Activated naive CD8-positive, alpha-beta T cell treated with anti-CD3 and anti-CD28 coated beads, Interleukin-2, amount 10 ng/mL, durations not matched to agents 7 days and 5 days (primary cell): Measurements from ENCODE around the gene PCBP4. TPM values are rescaled to one million over a fixed set of nuclear protein-coding genes. Genes with fewer than 3 reads are reported as not detected.

Source experiments
- ATAC-seq: fragments of 150-1000 bp; cut with Tn5 transposase; one replicate; pipeline ENCODE4 v1.10.0; 2021; ENCODE audit warnings: low read depth, moderate library complexity
- POLR2A ChIA-PET: fragments of 350-600 bp; sonication (Branson Sonifier 250); formaldehyde crosslinking; loops from one replicate; lab custom pipeline; 2021; ENCODE audit warnings: antibody characterized with exemption; lab: Charles Lee
- DNase-seq: peaks from one replicate; pipeline ENCODE4 v3.0.0; 2021
- H3K27ac Mint-ChIP-seq: one replicate; pipeline ENCODE4 v1.8.0; 2022; ENCODE audit warnings: mild to moderate bottlenecking, mixed read lengths
- H3K27me3 Mint-ChIP-seq: one replicate; pipeline ENCODE4 v1.8.0; 2022; ENCODE audit warnings: mild to moderate bottlenecking, moderate library complexity, mixed read lengths
- H3K36me3 Mint-ChIP-seq: one replicate; pipeline ENCODE4 v1.8.0; 2021; ENCODE audit warnings: mild to moderate bottlenecking, mixed read lengths
- H3K4me1 Mint-ChIP-seq: one replicate; pipeline ENCODE4 v1.8.0; 2021; ENCODE audit warnings: mixed read lengths
- H3K4me3 Mint-ChIP-seq: one replicate; pipeline ENCODE4 v1.8.0; 2022; ENCODE audit warnings: mild to moderate bottlenecking, moderate library complexity, mixed read lengths
- H3K9me3 Mint-ChIP-seq: one replicate; pipeline ENCODE4 v1.8.0; 2021; ENCODE audit warnings: mixed read lengths
- total RNA-seq, 2 experiments: library from RNA; stranded (reverse); gene quantifications; one replicate each; pipeline ENCODE4 v1.2.3, GENCODE V29; 2021

Gene PCBP4
- 10 to 100 TPM; 17.8 to 18.2 TPM for total RNA-seq

DNA sequence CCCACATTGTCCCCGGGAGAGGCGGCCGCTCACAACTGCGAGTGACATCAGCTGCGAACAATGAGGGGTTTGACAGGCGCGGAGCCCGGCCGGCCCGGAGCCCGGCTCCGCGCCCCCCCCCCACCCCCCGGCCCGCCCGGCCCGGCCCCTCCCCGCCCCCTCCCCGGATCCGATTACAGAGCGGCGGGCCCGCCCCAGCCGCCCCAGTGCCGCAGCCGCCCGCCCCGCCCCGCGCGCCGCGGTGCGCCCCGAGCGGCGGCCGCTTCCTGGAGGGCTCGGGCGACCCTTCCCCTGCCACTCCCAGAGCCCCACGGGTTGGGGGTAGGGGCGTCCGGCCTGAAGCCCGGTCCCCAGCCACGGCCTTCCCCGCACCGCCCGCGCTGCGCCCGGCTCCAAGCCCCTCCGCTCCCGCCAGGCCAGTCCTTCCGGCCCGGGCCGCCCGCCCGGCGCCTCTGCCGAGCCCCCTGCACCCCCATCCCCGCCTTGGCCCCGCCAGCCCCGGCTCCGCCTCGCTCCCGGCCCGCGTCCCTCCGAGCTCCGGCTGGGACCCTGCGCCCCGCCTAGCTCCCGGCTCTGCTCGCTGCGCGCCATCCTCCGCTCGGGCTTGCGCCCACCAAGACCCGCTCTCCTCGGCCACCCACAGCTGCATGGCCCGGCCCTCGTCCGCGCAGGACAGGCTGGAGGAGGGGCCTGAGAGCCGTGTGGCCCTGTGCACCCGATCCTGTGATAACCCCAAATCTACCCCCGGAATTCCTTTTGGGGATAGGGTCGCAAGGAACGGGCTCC is at the start of gene PCBP4:
TSS of gene PCBP4 (minus strand) at position 71 of the 786 bp plus-strand sequence. CDS start 6,214 bp downstream, outside the sequence.
- Mint-ChIP-seq H3K36me3 (no peaks in the 10 kb centered on the region), H3K4me3 (peak within 1 kb of the TSS; percentile 86), H3K27ac (peak within 1 kb of the TSS; percentile 67), H3K9me3 (no peaks in the 10 kb centered on the region), H3K4me1 (peaks cover 9% of the 10 kb centered on the region), H3K27me3 (peaks cover 4% of the 10 kb centered on the region)
- ATAC-seq (peak; percentile 66), DNase-seq (peak; percentile 67)
- POLR2A ChIA-PET = interaction anchor here (1.5 to 2.8 kb wide), 3 partner anchors 11 to 26 kb away, joined by 4 to 15 read pairs (median 13); partner anchors contain the start of genes ACY1, PARP3 and RRP9

DNA sequence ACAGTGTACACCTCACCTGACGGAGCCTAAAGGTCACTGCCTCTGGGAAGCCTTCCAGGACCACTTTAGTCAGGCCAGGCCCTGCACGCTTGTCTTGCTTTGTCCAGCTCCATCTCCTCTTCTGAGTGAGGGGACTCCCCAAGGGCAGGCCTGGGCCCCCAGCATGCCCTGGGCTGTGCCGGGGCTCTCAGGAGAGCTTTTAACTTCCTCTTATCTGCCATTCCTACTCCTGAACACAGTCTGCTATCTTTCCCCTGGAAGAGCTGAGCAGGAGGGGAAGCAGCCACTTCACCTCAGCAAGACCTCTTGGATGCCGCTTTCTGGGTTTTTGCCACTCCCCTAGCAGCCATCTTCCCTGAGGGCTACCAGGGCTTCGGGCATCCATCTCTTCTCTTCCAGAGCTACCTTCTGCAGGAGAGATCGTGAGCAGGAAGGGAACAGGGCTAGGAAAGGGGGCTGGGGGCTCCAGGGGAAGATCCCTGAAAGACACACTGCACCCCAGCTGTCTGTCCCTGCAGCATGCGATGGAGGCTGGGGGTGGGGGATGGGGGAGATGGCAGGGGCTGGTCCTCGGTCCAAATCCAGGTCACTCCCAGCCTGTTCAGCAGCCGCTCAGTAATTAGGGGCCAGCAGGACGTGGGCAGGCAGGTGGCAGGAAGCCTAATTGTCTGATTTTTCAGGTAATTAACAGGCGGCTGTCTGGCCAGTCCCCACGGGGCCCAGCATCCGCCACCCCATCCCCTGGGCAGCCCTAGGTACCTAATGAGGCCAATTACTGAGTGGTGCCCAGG is 48.4 kb upstream of the PCBP4 start:
- POLR2A ChIA-PET = no interaction called here
- Mint-ChIP-seq H3K27me3 (no peaks in the 10 kb centered on the region), H3K9me3 (no peaks in the 10 kb centered on the region), H3K4me3 (no peak overlapping the region), H3K4me1 (peaks cover 4% of the 10 kb centered on the region), H3K36me3 (no peaks in the 10 kb centered on the region), H3K27ac (no peak overlapping the region)
- DNase-seq (no peak), ATAC-seq (no peak)

DNA sequence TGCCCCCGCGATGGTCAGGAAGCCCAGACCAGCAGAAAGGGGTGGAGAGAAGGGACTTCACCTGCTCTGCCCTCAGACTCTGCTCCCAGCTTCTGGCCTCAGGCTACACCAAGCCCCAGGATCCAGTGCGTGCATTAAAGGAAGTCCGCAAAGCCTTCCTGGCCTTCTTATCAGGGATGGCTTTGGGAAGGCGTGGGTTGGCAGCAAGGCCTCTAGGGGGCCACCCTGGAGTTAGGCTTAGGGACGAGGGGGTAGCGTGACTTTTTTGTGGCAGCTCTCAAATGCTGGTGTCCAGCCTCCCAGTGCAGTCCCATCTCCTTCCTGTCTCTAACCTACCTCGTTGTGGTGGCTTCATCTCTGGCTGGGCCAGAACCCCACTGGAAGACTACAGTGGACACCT is 47.4 kb upstream of the PCBP4 start:
- POLR2A ChIA-PET = interaction anchor here (0.6 kb wide), 1 partner anchor 140 kb away, joined by 3 read pairs; no protein-coding TSS in a partner anchor
- H3K36me3 Mint-ChIP-seq = no peaks in the 10 kb centered on the region
- no peaks in the 10 kb centered on the region for H3K27me3 Mint-ChIP-seq
- peaks cover 4% of the 10 kb centered on the region for H3K4me1 Mint-ChIP-seq
- DNase-seq (no peak), ATAC-seq (no peak)
- no peaks in the 10 kb centered on the region for H3K9me3 Mint-ChIP-seq
- H3K27ac Mint-ChIP-seq = no peak overlapping the region
- H3K4me3 Mint-ChIP-seq = no peak overlapping the region

DNA sequence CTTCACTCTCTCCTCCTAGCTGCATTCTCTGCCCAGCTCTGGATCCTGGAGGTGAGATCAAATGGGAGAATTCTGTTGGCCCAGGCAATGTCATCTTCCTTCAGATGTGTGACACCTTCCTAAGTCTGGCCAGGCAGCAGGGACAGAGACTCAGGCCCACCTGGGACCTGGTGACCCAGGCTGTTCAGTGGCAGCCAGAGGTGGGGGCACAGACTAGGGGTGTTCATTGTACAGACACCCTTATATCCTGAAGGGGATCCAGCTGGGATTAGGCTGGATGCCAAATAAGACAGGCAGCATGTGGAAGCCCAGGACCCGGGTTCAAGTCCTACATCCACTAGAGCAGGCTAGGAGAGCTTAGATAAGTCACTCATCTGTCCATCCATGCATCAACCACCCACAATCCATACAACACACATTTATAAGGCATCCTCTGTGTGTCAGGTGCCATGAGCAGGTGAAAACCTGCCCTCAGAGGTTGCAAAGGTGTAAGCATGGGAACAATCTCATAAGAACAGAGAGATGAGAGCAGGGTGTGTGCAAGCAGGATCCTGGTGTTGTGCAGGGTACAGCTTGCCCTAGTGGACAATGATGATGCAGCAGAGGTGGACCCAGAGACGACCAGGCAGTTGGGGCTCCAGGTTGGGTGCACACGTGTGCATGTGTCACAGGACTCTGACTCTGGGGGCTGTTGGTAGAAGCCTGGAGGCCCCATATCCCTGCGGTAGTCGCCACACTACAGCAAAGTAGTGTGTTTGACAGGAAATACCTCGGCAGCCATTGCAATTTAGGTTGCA is 46.7 kb upstream of the PCBP4 start:
- Mint-ChIP-seq H3K36me3 (no peaks in the 10 kb centered on the region), H3K4me1 (peaks cover 4% of the 10 kb centered on the region), H3K9me3 (no peaks in the 10 kb centered on the region), H3K27me3 (no peaks in the 10 kb centered on the region), H3K27ac (no peak overlapping the region), H3K4me3 (no peak overlapping the region)
- POLR2A ChIA-PET = no interaction called here
- DNase-seq (no peak), ATAC-seq (no peak)

DNA sequence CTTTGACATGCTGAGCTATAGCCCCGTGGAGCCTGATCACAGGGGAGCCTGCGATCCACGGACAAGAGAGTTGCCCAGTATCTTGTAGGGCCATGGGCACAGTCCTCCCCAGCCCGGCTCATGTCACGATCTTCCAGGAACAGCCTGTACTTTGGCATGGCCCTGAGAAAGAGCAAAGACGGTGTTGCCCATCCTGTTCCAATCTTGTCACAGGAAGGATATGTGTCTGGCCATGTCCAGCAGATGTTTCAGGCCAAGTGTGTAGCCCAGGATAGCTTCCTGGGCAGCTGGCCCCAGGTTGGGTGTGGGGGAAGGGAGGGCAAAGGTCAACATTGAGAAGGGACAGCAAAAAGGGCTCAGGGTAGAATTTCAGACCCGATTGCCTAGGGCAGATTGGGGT is 45.4 kb upstream of the PCBP4 start:
- DNase-seq = no peak
- no peak overlapping the region for H3K4me3 Mint-ChIP-seq
- POLR2A ChIA-PET = interaction anchor here (0.7 kb wide), 1 partner anchor 44 kb away, joined by 4 read pairs; the partner anchor contains the start of gene DUSP7
- no peaks in the 10 kb centered on the region for H3K9me3 Mint-ChIP-seq
- no peak overlapping the region for H3K27ac Mint-ChIP-seq
- no peaks in the 10 kb centered on the region for H3K27me3 Mint-ChIP-seq
- ATAC-seq = no peak
- H3K4me1 Mint-ChIP-seq = peaks cover 4% of the 10 kb centered on the region
- no peaks in the 10 kb centered on the region for H3K36me3 Mint-ChIP-seq

DNA sequence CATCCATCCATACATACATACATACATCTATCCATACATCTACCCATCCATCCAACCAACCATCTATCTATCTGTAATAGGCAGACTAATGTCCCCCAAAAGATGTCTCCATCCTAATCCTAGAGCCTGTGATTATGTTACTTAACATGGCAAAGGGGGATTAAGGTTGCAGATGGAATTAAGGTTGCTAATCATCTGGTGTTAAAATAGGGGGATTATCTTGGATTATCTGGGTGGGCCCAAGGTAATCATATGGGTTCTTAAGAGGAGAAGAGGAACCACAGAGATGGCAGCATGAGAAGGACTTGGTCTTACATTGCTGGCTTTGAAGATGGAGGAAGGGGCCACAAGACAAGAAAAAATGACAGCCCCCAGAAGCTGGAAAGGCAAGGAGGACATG is 43.2 kb upstream of the PCBP4 start:
- POLR2A ChIA-PET = interaction anchor here (0.8 kb wide), 1 partner anchor 44 kb away, joined by 3 read pairs; no protein-coding TSS in a partner anchor
- Mint-ChIP-seq H3K4me1 (peaks cover 8% of the 10 kb centered on the region), H3K36me3 (no peaks in the 10 kb centered on the region), H3K9me3 (no peaks in the 10 kb centered on the region), H3K27ac (peak overlapping the region; percentile 1), H3K27me3 (no peaks in the 10 kb centered on the region), H3K4me3 (no peak overlapping the region)
- ATAC-seq = no peak
- DNase-seq = no peak

DNA sequence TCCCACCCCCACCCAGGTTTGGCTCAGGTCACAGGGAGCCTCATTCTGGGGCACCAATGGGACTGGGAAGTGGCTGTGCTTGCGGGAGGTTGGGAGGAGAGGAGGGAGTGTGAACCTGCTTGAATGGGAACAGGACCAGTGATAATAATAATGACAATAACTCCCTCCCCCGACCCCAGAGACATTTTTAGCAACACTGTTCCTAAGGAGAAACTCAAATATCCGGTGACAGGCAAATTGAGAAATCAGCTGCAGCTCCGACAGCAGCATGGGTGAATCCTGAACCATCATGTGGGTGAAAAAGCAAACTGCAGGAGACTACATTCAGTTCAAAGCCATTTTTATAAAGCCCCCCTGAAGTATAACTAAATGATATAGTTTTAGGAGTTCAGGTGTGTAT is 40.0 kb upstream of the PCBP4 start:
- H3K4me3 Mint-ChIP-seq = no peak overlapping the region
- H3K27ac Mint-ChIP-seq = no peak overlapping the region
- ATAC-seq = no peak
- no peaks in the 10 kb centered on the region for H3K9me3 Mint-ChIP-seq
- no peaks in the 10 kb centered on the region for H3K36me3 Mint-ChIP-seq
- peaks cover 2% of the 10 kb centered on the region for H3K27me3 Mint-ChIP-seq
- POLR2A ChIA-PET = interaction anchor here (0.6 kb wide), 1 partner anchor 194 kb away, joined by 4 read pairs; no protein-coding TSS in a partner anchor
- peaks cover 4% of the 10 kb centered on the region for H3K4me1 Mint-ChIP-seq
- no peak for DNase-seq

DNA sequence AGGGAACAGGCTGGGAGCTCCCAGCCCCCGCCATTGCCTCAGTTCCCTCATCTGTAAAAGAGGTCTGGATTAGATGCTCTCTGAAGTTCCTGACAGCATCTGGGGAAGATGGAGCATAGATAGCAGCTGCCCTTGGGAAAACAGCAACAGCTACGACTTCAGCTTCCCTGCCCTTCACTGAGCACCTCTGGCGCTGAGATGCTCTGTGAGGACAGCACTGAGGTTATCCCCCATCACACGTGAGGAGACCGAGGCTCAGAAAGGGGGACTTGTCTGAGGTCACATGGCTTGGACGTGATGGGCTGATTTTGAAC is 39.5 kb upstream of the PCBP4 start:
- ATAC-seq = no peak
- no peaks in the 10 kb centered on the region for H3K9me3 Mint-ChIP-seq

DNA sequence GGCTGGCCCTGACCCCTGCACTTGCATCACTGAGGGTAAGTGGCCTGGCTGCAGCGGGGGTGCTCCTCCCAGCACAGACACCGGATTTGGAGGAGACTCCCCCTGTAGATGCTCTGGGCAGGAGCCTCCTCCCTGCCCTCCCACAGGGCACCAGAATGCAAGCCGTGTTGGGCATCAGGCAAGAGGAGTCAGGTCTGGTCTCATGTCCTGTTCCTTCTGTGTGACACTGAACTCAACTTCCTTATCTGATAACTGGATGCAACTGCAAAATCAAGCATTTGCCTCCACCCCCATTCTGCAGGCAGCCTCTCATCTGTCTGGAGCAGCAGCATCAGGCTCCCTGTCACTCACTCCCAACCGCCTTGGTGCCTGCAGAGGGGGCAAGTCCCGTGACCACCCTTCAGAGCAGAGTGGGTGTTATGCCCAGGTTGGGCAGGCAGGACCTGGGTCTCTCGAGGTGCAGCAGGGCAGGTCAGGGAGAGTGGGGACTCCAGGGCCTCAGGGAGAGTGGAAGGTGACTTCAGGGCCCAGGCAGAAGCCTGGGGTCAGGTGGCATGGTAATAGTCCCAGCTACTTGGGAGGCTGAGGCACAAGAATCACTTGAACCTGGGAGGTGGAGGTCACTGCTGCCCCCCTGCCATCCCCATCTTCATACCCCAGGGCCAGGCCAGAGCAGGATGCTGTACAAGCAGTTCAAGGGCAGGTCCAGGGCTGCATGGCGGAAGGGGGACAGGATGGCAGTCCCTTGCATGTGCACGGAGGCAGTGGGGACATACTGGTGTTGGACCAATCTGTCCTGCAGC is 39.0 kb upstream of the PCBP4 start:
- no peak overlapping the region for H3K27ac Mint-ChIP-seq
- POLR2A ChIA-PET = interaction anchor here (0.6 kb wide), 1 partner anchor 57 kb away, joined by 5 read pairs; no protein-coding TSS in a partner anchor

More for the DNA sequence above, 39.5 kb upstream of the PCBP4 start:
- Mint-ChIP-seq H3K36me3 (no peaks in the 10 kb centered on the region), H3K27me3 (peaks cover 2% of the 10 kb centered on the region), H3K27ac (no peak overlapping the region), H3K4me3 (no peak overlapping the region), H3K4me1 (peaks cover 6% of the 10 kb centered on the region)
- no peak for DNase-seq
- POLR2A ChIA-PET = no interaction called here

DNA sequence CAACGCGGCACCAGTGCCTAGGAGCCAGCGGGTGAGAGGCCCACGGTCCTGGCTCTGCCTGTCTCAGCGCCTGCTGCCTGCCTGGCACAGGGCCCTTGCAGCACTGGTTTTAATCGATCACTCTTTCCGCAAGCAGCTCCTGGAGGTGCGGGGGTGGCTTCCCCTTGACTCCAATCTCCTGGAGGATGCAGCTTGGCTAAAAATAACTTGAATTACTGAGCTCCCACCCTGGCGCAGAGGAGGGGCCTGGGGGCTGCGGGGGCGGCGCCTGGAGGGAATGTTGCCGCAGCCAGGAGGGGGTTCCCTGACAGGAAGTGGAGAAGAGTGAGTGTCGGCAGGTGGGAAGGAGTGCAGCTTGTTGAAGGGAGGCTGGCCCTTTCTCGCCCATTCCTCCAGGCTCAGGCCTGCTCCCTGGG is 38.3 kb upstream of the PCBP4 start:
- Mint-ChIP-seq H3K36me3 (no peaks in the 10 kb centered on the region), H3K27ac (no peak overlapping the region), H3K4me3 (no peak overlapping the region), H3K27me3 (peaks cover 2% of the 10 kb centered on the region), H3K4me1 (peaks cover 11% of the 10 kb centered on the region), H3K9me3 (no peaks in the 10 kb centered on the region)
- no peak for ATAC-seq
- POLR2A ChIA-PET = interaction anchor here (0.6 kb wide), 1 partner anchor 56 kb away, joined by 5 read pairs; no protein-coding TSS in a partner anchor
- DNase-seq = no peak

More for the DNA sequence above, 39.0 kb upstream of the PCBP4 start:
- DNase-seq (no peak), ATAC-seq (no peak)
- Mint-ChIP-seq H3K27me3 (peaks cover 2% of the 10 kb centered on the region), H3K9me3 (no peaks in the 10 kb centered on the region), H3K4me1 (peaks cover 11% of the 10 kb centered on the region), H3K4me3 (no peak overlapping the region), H3K36me3 (no peaks in the 10 kb centered on the region)

DNA sequence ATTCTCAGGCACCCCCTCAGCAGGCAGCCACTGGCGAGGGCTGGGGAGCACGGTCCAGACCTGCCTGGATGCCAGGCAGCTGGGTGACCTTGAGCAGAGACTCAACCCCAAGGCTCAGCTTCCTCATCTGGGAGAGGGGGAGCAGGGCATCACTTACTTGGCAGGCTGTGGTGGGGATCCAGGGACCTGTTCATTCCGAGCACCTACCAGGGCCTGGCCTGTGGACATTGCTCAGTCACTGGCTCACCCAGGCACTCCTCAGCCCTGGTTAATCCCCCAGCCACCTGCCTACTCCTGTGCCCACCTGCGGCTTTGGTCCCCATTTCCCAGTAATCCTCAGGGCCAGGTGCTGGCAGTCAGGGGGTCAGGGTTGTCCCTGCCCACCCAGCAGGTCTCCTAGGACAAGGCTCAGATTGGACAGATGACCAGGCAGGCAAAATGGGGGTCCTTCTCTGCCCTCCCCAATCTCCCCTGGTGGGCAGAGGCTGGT is 37.7 kb upstream of the PCBP4 start:
- H3K9me3 Mint-ChIP-seq = no peaks in the 10 kb centered on the region
- no peak overlapping the region for H3K4me3 Mint-ChIP-seq
- ATAC-seq (no peak), DNase-seq (no peak)
- POLR2A ChIA-PET = interaction anchor here (0.6 kb wide), 1 partner anchor 21 kb away, joined by 3 read pairs; no protein-coding TSS in a partner anchor
- no peaks in the 10 kb centered on the region for H3K36me3 Mint-ChIP-seq
- H3K4me1 Mint-ChIP-seq = peaks cover 11% of the 10 kb centered on the region
- no peak overlapping the region for H3K27ac Mint-ChIP-seq
- H3K27me3 Mint-ChIP-seq = peaks cover 2% of the 10 kb centered on the region

DNA sequence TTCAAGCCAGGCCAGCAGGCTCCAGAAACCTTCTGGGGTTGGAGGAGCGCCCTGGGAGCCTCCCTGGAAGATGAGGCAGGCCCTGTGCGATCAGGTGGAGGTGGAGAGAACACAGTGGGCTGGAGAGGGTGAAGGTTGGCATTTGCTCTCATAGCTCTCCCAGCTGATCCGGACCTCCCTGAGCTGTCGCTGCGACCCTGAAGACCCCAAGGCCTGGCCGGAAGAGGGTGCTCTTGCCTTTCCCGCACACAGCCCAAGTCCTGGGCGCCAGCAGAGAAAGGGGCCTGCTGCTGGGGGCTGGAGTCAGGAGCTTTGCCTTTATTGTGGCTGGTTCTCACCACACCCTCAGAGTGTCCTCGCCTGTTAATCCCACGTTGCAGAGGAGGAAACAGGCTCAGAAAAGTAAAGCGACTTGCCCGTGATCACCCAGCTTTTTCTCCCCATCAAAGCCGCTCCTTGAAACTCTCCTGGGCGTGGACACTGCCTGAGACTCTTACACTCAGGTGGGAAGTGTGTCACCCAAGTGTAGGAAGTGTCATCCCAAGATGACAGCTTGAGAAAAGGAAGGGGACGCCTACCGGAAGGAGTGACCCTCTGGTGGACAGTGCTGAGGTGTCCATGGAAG is 37.0 kb upstream of the PCBP4 start:
- H3K4me1 Mint-ChIP-seq = peaks cover 11% of the 10 kb centered on the region
- no peak overlapping the region for H3K4me3 Mint-ChIP-seq
- DNase-seq = no peak
- H3K36me3 Mint-ChIP-seq = no peaks in the 10 kb centered on the region
- POLR2A ChIA-PET = interaction anchor here (0.6 kb wide), 1 partner anchor 21 kb away, joined by 3 read pairs; no protein-coding TSS in a partner anchor
- peaks cover 7% of the 10 kb centered on the region for H3K27me3 Mint-ChIP-seq
- ATAC-seq = no peak
- H3K9me3 Mint-ChIP-seq = no peaks in the 10 kb centered on the region
- H3K27ac Mint-ChIP-seq = peak overlapping the region; percentile 20
